Measurements from ENCODE around the gene COL1A1.

COL1A1 gene

GRCh38 chr17:50169121-50169764 lies 32.2 kb downstream of the COL1A1 start:
- no peaks in the 10 kb centered on the region for H3K36me3 ChIP-seq (replicated peaks; ENCODE audit: insufficient read depth, low read length)
- no peak overlapping the region for H3K27ac ChIP-seq (ENCODE audit: low read length)

GRCh38 chr17:50168319-50168718 lies 33.1 kb downstream of the COL1A1 start:
- TF ChIP-seq CTCF (IDR thresholded peaks at IDR 0.05; ENCODE audit: low read length) (no peak), EZH2 (optimal IDR thresholded peaks at IDR 0.05; ENCODE audit: low read depth, low read length) (no peak), EZH2phosphoT487 (IDR thresholded peaks at IDR 0.05; ENCODE audit: low read length) (no peak)
- Histone ChIP-seq H2AFZ (ENCODE audit: low read length) (no peak overlapping the region), H3K79me2 (ENCODE audit: low read length) (no peaks in the 10 kb centered on the region), H3K36me3 (replicated peaks; ENCODE audit: insufficient read depth, low read length) (no peaks in the 10 kb centered on the region), H3K27ac (ENCODE audit: low read length) (no peak overlapping the region), H3F3A (ENCODE audit: insufficient read depth, low read length) (peaks cover 9% of the 10 kb centered on the region; the same call in 1 of the 2 replicates), H3K4me2 (ENCODE audit: low read depth, low read length) (no peak overlapping the region), H3K9ac (ENCODE audit: low read length) (no peak overlapping the region), H3K27me3 (replicated peaks; ENCODE audit: insufficient read depth, low read length) (no peaks in the 10 kb centered on the region), H3K4me3 (ENCODE audit: low read length) (no peak overlapping the region), H3K9me3 (replicated peaks; ENCODE audit: insufficient read depth, low read length) (no peaks in the 10 kb centered on the region), H3K9me2 (replicated peaks; ENCODE audit: insufficient read depth, low read length) (no peaks in the 10 kb centered on the region), H4K20me1 (ENCODE audit: insufficient read depth, low read length) (no peaks in the 10 kb centered on the region), H3K4me1 (ENCODE audit: low read length) (peaks cover 33% of the 10 kb centered on the region)
- no peak for DNase-seq

More at GRCh38 chr17:50169121-50169764, 32.2 kb downstream of the COL1A1 start:
- Histone ChIP-seq H3F3A (ENCODE audit: insufficient read depth, low read length) (peaks cover 9% of the 10 kb centered on the region; the same call in 1 of the 2 replicates), H3K4me2 (ENCODE audit: low read depth, low read length) (peak overlapping the region; percentile 35), H3K4me1 (ENCODE audit: low read length) (peaks cover 24% of the 10 kb centered on the region), H3K9me3 (replicated peaks; ENCODE audit: insufficient read depth, low read length) (no peaks in the 10 kb centered on the region), H3K27me3 (replicated peaks; ENCODE audit: insufficient read depth, low read length) (no peaks in the 10 kb centered on the region), H3K4me3 (ENCODE audit: low read length) (peak overlapping the region; percentile 5; the same call in 1 of the 2 replicates), H3K9ac (ENCODE audit: low read length) (no peak overlapping the region), H3K9me2 (replicated peaks; ENCODE audit: insufficient read depth, low read length) (no peaks in the 10 kb centered on the region), H4K20me1 (ENCODE audit: insufficient read depth, low read length) (no peaks in the 10 kb centered on the region), H3K79me2 (ENCODE audit: low read length) (no peaks in the 10 kb centered on the region), H2AFZ (ENCODE audit: low read length) (0 out of 2 replicates have a peak overlapping the region, but pooled peaks have one; percentile 22)
- DNase-seq = peak; percentile 59
- TF ChIP-seq EZH2 (optimal IDR thresholded peaks at IDR 0.05; ENCODE audit: low read depth, low read length) = no peak
- TF ChIP-seq CTCF (IDR thresholded peaks at IDR 0.05; ENCODE audit: low read length) = peak; percentile 78
- no peak for TF ChIP-seq EZH2phosphoT487 (IDR thresholded peaks at IDR 0.05; ENCODE audit: low read length)

DNA sequence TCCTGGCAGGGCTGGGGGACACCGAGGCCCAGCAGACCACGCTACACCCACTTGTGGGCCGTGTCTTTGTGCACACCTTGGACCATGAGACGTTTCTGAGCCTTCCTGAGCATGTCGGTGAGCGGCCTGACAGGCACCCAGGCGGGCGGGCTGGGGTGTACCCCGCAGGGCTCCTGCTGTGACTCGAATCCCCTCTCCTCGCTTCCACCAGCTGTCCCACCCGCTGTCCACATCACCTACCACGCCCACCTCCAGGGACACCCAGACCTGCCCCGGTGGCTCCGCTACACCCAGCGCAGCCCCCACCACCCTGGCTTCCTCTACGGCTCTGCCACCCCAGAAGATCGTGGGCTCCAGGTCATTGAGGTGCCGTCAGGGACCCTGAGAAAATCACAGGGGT lies 34.1 kb downstream of the COL1A1 start:
- no peak for TF ChIP-seq EZH2phosphoT487 (IDR thresholded peaks at IDR 0.05; ENCODE audit: low read length)
- no peak for TF ChIP-seq EZH2 (optimal IDR thresholded peaks at IDR 0.05; ENCODE audit: low read depth, low read length)
- no peak for TF ChIP-seq CTCF (IDR thresholded peaks at IDR 0.05; ENCODE audit: low read length)
- H3K4me2 ChIP-seq (ENCODE audit: low read depth, low read length) = no peak overlapping the region

More for the DNA sequence above, 34.1 kb downstream of the COL1A1 start:
- H3F3A ChIP-seq (ENCODE audit: insufficient read depth, low read length) = peaks cover 9% of the 10 kb centered on the region; the same call in 1 of the 2 replicates
- no peak for DNase-seq
- H3K9me3 ChIP-seq (replicated peaks; ENCODE audit: insufficient read depth, low read length) = no peaks in the 10 kb centered on the region
- H2AFZ ChIP-seq (ENCODE audit: low read length) = no peak overlapping the region
- no peaks in the 10 kb centered on the region for H4K20me1 ChIP-seq (ENCODE audit: insufficient read depth, low read length)
- no peaks in the 10 kb centered on the region for H3K36me3 ChIP-seq (replicated peaks; ENCODE audit: insufficient read depth, low read length)
- H3K4me1 ChIP-seq (ENCODE audit: low read length) = peaks cover 33% of the 10 kb centered on the region
- no peaks in the 10 kb centered on the region for H3K9me2 ChIP-seq (replicated peaks; ENCODE audit: insufficient read depth, low read length)
- no peak overlapping the region for H3K4me3 ChIP-seq (ENCODE audit: low read length)
- no peaks in the 10 kb centered on the region for H3K79me2 ChIP-seq (ENCODE audit: low read length)
- H3K27me3 ChIP-seq (replicated peaks; ENCODE audit: insufficient read depth, low read length) = no peaks in the 10 kb centered on the region
- H3K9ac ChIP-seq (ENCODE audit: low read length) = no peak overlapping the region
- H3K27ac ChIP-seq (ENCODE audit: low read length) = no peak overlapping the region
